Measurements from ENCODE around the gene MASP2. TPM values are rescaled to one million over a fixed set of nuclear protein-coding genes. Genes with fewer than 3 reads are reported as not detected.
"Not testable (repeated sequence)": the region's sequence is repeated elsewhere in the genome, so short reads cannot be mapped to it uniquely, and the experiment has no call there.

Gene MASP2
- total RNA-seq, 6 experiments from 2014 or later, result 144 to 222 (median 185) TPM

- H3K9me3 ChIP-seq, result no peaks in the 10 kb centered on the region
- 80% methylated on average over 1 of the region's 7 CpGs for WGBS (ENCODE audit: insufficient coverage, low coverage, low lambda C conversion rate, missing lambda C conversion rate)
- H3K36me3 ChIP-seq, result no peaks in the 10 kb centered on the region
- H3K4me3 ChIP-seq, result no peak overlapping the region
- no peak for DNase-seq
- intact Hi-C loops (cut with DNase I), result no loop called here
- ATAC-seq, result no peak
- H3K27ac ChIP-seq, result no peak overlapping the region
- TF ChIP-seq POLR2A (IDR thresholded peaks at IDR 0.05) (no peak), CTCF (IDR thresholded peaks at IDR 0.05) (no peak)
- no peaks in the 10 kb centered on the region for H3K4me1 ChIP-seq
- H3K27me3 ChIP-seq, result no peaks in the 10 kb centered on the region
Observed at GRCh38 chr1:10990828-10991227, 56.2 kb downstream of the MASP2 start.

DNA sequence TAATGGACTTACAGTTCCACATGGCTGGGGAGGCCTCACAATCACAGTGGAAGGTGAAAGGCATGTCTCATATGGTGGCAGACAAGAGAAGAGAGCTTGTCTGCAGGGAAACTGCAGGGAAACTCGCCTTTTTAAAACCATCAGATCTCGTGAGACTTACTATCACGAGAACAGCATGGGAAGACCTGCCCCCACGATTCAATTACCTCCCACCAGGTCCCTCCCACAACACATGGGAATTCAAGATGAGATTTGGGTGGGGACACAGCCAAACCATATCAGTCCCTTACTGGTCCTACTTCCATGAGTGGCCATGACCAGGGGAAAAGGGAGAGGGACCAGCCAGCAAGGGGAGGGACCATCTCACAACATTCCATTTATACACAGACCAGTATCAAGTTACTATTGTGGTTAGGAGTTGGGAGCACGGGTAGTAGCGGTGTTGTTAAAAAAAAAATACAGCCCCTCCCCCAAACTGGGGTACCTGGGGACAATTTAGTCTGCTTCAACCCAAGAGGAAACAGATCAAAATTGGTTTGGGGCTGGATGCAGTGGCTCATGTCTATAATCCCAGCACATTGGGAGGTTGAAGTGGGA lies 57.0 kb downstream of the MASP2 start:
- H3K36me3 ChIP-seq; intact Hi-C loops (cut with DNase I); H3K27me3 ChIP-seq; H3K27ac ChIP-seq; H3K9me3 ChIP-seq; H3K4me3 ChIP-seq; H3K4me1 ChIP-seq; ATAC-seq; DNase-seq: not testable (repeated sequence)
- 73% methylated on average over 6 of the region's 6 CpGs for WGBS (ENCODE audit: insufficient coverage, low coverage, low lambda C conversion rate, missing lambda C conversion rate)

- ATAC-seq (no peak), DNase-seq (no peak)
- H3K36me3 ChIP-seq, result no peaks in the 10 kb centered on the region
- TF ChIP-seq POLR2A (IDR thresholded peaks at IDR 0.05), result no peak
- no peak for TF ChIP-seq CTCF (IDR thresholded peaks at IDR 0.05)
- H3K9me3 ChIP-seq, result no peaks in the 10 kb centered on the region
- no peaks in the 10 kb centered on the region for H3K27me3 ChIP-seq
- no peak overlapping the region for H3K27ac ChIP-seq
- H3K4me1 ChIP-seq, result no peaks in the 10 kb centered on the region
- intact Hi-C loops (cut with DNase I), result no loop called here
- H3K4me3 ChIP-seq, result no peak overlapping the region
- WGBS (ENCODE audit: insufficient coverage, low coverage, low lambda C conversion rate, missing lambda C conversion rate), result 87% methylated on average over 1 of the region's 5 CpGs
Observed at GRCh38 chr1:10989095-10989494, 57.9 kb downstream of the MASP2 start.

- H3K27ac ChIP-seq, result no peak overlapping the region
- no peaks in the 10 kb centered on the region for H3K9me3 ChIP-seq
- H3K27me3 ChIP-seq, result no peaks in the 10 kb centered on the region
- intact Hi-C loops (cut with DNase I), result no loop called here
- TF ChIP-seq CTCF (IDR thresholded peaks at IDR 0.05) (no peak), POLR2A (IDR thresholded peaks at IDR 0.05) (no peak)
- no peak for ATAC-seq
- H3K4me1 ChIP-seq, result no peaks in the 10 kb centered on the region
- H3K4me3 ChIP-seq, result no peak overlapping the region
- H3K36me3 ChIP-seq, result no peaks in the 10 kb centered on the region
- WGBS (ENCODE audit: insufficient coverage, low coverage, low lambda C conversion rate, missing lambda C conversion rate), result 56% methylated on average over 3 of the region's 4 CpGs
- no peak for DNase-seq
Observed at GRCh38 chr1:10987840-10988417, 59.1 kb downstream of the MASP2 start.

DNA sequence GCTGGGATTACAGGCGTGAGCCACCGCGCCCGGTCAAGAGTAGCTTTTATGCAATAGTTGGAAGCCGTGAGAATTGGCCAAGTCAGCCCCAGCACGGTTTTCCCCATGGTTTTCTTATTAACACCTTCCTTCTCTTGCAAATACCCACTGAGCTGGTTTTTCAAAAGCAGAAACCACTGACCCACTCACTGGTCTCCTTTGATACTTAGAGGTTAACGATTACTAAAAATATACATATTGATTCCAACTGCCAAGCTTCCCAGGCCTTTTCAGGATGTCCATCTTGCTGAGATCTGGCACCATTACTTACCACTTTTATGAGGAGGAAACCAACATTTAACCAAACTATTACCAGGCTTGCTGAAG lies 60.5 kb downstream of the MASP2 start:
- 57% methylated on average over 7 of the region's 7 CpGs for WGBS (ENCODE audit: insufficient coverage, low coverage, low lambda C conversion rate, missing lambda C conversion rate)

More for the DNA sequence above, 60.5 kb downstream of the MASP2 start:
- ATAC-seq (no peak), DNase-seq (no peak)
- H3K9me3 ChIP-seq, result no peaks in the 10 kb centered on the region
- no peaks in the 10 kb centered on the region for H3K27me3 ChIP-seq
- no peak overlapping the region for H3K27ac ChIP-seq
- no peak overlapping the region for H3K4me3 ChIP-seq
- intact Hi-C loops (cut with DNase I), result no loop called here
- H3K36me3 ChIP-seq, result no peaks in the 10 kb centered on the region
- TF ChIP-seq POLR2A (IDR thresholded peaks at IDR 0.05) (no peak), CTCF (IDR thresholded peaks at IDR 0.05) (no peak)
- H3K4me1 ChIP-seq, result no peaks in the 10 kb centered on the region
